Kidney (tissue), 14 donors: ENCODE results near the gene THEMIS. TPM values are rescaled to one million over a fixed set of nuclear protein-coding genes. Genes with fewer than 3 reads are reported as not detected.

Experiments
- DNase-seq, 5 donors: peaks; one replicate each; pipeline ENCODE4 v3.0.0-alpha.2; 2013 to 2020
- FAIRE-seq: peaks from 2 replicates; lab custom pipeline; 2012; peaks lifted over from hg19 to GRCh38; lab: Jason Lieb, UNC
- H3K27ac ChIP-seq, 2 donors: one replicate each; pipeline ENCODE4 v1.7.0; 2013; ENCODE audit warnings: low read depth in 2 of 2, low read length in 2 of 2, inconsistent platforms in 1 of 2
- H3K27me3 ChIP-seq: one replicate; pipeline ENCODE4 v1.7.1; 2013; ENCODE audit warnings: low read length, inconsistent platforms; ENCODE audit not compliant: control insufficient read depth, insufficient read depth
- H3K36me3 ChIP-seq, 3 donors: one replicate each; pipeline versions ENCODE4 v1.7.0 to v1.7.1; 2013; ENCODE audit warnings: low read length in 3 of 3, control low read depth in 1 of 3, inconsistent platforms in 1 of 3; ENCODE audit not compliant: insufficient read depth in 3 of 3, control insufficient read depth in 2 of 3
- H3K4me1 ChIP-seq, 3 donors: one replicate each; pipeline versions ENCODE4 v1.7.0 to v1.7.1; 2013; ENCODE audit warnings: low read length in 3 of 3, inconsistent platforms in 1 of 3, low read depth in 1 of 3; ENCODE audit not compliant: control insufficient read depth in 2 of 3, insufficient read depth in 2 of 3
- H3K4me3 ChIP-seq, 3 donors: one replicate each; pipeline versions ENCODE4 v1.7.0 to v1.8.1; 2013; ENCODE audit warnings: low read length in 3 of 3, control low read depth in 1 of 3, inconsistent platforms in 1 of 3
- H3K9ac ChIP-seq, 3 donors: one replicate each; pipeline versions ENCODE4 v1.7.0 to v1.7.1; 2013; ENCODE audit warnings: low read length in 3 of 3, control low read depth in 1 of 3, inconsistent platforms in 1 of 3
- H3K9me3 ChIP-seq, 3 donors: one replicate each; pipeline versions ENCODE4 v1.7.0 to v1.7.1; 2013; ENCODE audit warnings: low read length in 3 of 3, control low read depth in 1 of 3, inconsistent platforms in 1 of 3; ENCODE audit not compliant: control insufficient read depth in 2 of 3, insufficient read depth in 1 of 3
- CTCF ChIP-seq: IDR thresholded peaks from 3 replicates; pipeline ENCODE4 v1.5.1; 2012; ENCODE audit warnings: mild to moderate bottlenecking, moderate library complexity, borderline replicate concordance; ENCODE audit not compliant: insufficient read depth; ENCODE audit errors: extremely low read depth
- intact Hi-C: fragments of 100-400 bp; cut with DNase I; formaldehyde crosslinking; loops from one replicate; pipeline ENCODE4 v1.11.1; 2022
- polyA plus RNA-seq: library from polyadenylated mRNA; stranded (reverse); fragments of 350-450 nt; fragmentation: Illumina TruSeq; extraction: RNeasy Lipid Tissue Mini Kit (QIAGEN cat#74804); gene quantifications from one replicate; pipeline ENCODE4 v1.2.3, GENCODE V29; 2014; ENCODE audit warnings: low read depth, low replicate concordance; ENCODE audit not compliant: insufficient read depth
- total RNA-seq: library from RNA; stranded (reverse); fragmentation: NEBNext Ultra II Directional; extraction: Animal tissue kit (Norgen Biotek cat#: 25700); gene quantifications from one replicate; pipeline ENCODE4 v1.2.1, GENCODE V29; 2021
- donor health status: control.
- donor health status: control.
- donor health status: control.
- donor health status: control.
- donor health status: control.
- donor health status: DM: yes; HTN: yes; CAD: no.
- donor health status: Normal renal cell carcinoma (clear cell type).

Gene THEMIS
- total and polyA plus RNA-seq, 2 donors from 2014 or later, result 3.3 TPM; not detected in 1

- FAIRE-seq, result no peak
- Histone ChIP-seq H3K9ac (no peak overlapping the region), H3K4me3 (no peak overlapping the region), H3K4me1 (no peaks in the 10 kb centered on the region), H3K9me3 (no peaks in the 10 kb centered on the region), H3K27ac (no peak overlapping the region), H3K27me3 (no peaks in the 10 kb centered on the region), H3K36me3 (no peaks in the 10 kb centered on the region)
- DNase-seq, result no peak
- intact Hi-C loops, result no loop called here
- TF ChIP-seq CTCF, result no peak
Measured at GRCh38 chr6:127869772-127870404, 31.0 kb downstream of the THEMIS start.

- Histone ChIP-seq H3K36me3 (no peaks in the 10 kb centered on the region), H3K27ac (no peak overlapping the region), H3K9me3 (no peaks in the 10 kb centered on the region), H3K9ac (no peak overlapping the region), H3K4me1 (no peaks in the 10 kb centered on the region), H3K4me3 (no peak overlapping the region), H3K27me3 (no peaks in the 10 kb centered on the region)
- no peak for TF ChIP-seq CTCF
- intact Hi-C loops, result no loop called here
- FAIRE-seq (no peak), DNase-seq (no peak)
Measured at GRCh38 chr6:127869183-127869582, 31.7 kb downstream of the THEMIS start.

- no peaks in the 10 kb centered on the region for H3K9me3 ChIP-seq
- TF ChIP-seq CTCF, result no peak
- intact Hi-C loops, result no loop called here
- FAIRE-seq (no peak), DNase-seq (no peak)
- no peak overlapping the region for H3K9ac ChIP-seq
- no peak overlapping the region for H3K27ac ChIP-seq
- H3K36me3 ChIP-seq, result no peaks in the 10 kb centered on the region
- no peak overlapping the region for H3K4me3 ChIP-seq
- no peaks in the 10 kb centered on the region for H3K4me1 ChIP-seq
- H3K27me3 ChIP-seq, result no peaks in the 10 kb centered on the region
Measured at GRCh38 chr6:127868338-127868737, 32.5 kb downstream of the THEMIS start.

- no peak overlapping the region for H3K27ac ChIP-seq
Measured at GRCh38 chr6:127866766-127867165, 34.1 kb downstream of the THEMIS start.

More at GRCh38 chr6:127866766-127867165, 34.1 kb downstream of the THEMIS start:
- Histone ChIP-seq H3K4me3 (no peak overlapping the region), H3K4me1 (no peaks in the 10 kb centered on the region), H3K27me3 (no peaks in the 10 kb centered on the region), H3K36me3 (no peaks in the 10 kb centered on the region), H3K9me3 (no peaks in the 10 kb centered on the region), H3K9ac (no peak overlapping the region)
- no peak for TF ChIP-seq CTCF
- no peak for DNase-seq
- no peak for FAIRE-seq
- intact Hi-C loops, result no loop called here
